SW480 (cell line): Measurements from ENCODE around the gene PDE6C.

ENCODE experiments used
- DNase-seq: peaks from one replicate; pipeline ENCODE4 v3.0.0-alpha.2; 2016; ENCODE audit warnings: low spot score

PDE6C gene

GRCh38 chr10:93594518-93594917, 17.8 kb upstream of the PDE6C start:
- no peak for DNase-seq

- DNase-seq = no peak
Measured at GRCh38 chr10:93595378-93596161, 16.8 kb upstream of the PDE6C start.

GRCh38 chr10:93596539-93596938, 15.8 kb upstream of the PDE6C start:
- DNase-seq = no peak

- no peak for DNase-seq
Measured at GRCh38 chr10:93597075-93597599, 15.2 kb upstream of the PDE6C start.

- no peak for DNase-seq
Measured at GRCh38 chr10:93598157-93598556, 14.2 kb upstream of the PDE6C start.

GRCh38 chr10:93599335-93599734, 13.0 kb upstream of the PDE6C start:
- DNase-seq = no peak

- no peak for DNase-seq
Measured at GRCh38 chr10:93599778-93600177, 12.6 kb upstream of the PDE6C start.

GRCh38 chr10:93600446-93601145, 11.7 kb upstream of the PDE6C start:
- no peak for DNase-seq

GRCh38 chr10:93601146-93601773, 11.1 kb upstream of the PDE6C start, which contains the start of gene RBP4:
RBP4 (minus strand) TSS chr10:93601235; CDS start chr10:93601028, 207 bp downstream.
- DNase-seq = no peak

GRCh38 chr10:93601774-93602162, 10.6 kb upstream of the PDE6C start:
- no peak for DNase-seq

GRCh38 chr10:93603023-93603422, 9.3 kb upstream of the PDE6C start:
- no peak for DNase-seq

GRCh38 chr10:93604146-93604545, 8.2 kb upstream of the PDE6C start:
- DNase-seq = no peak

- DNase-seq = no peak
Measured at GRCh38 chr10:93608421-93608820, 3.9 kb upstream of the PDE6C start.

- no peak for DNase-seq
Measured at GRCh38 chr10:93613126-93613525, 789 bp downstream of the PDE6C start.

- no peak for DNase-seq
Measured at GRCh38 chr10:93614101-93614825, 1.9 kb downstream of the PDE6C start.

GRCh38 chr10:93615576-93616235, 3.4 kb downstream of the PDE6C start:
- DNase-seq = no peak

- no peak for DNase-seq
Measured at GRCh38 chr10:93620925-93621324, 8.6 kb downstream of the PDE6C start.

GRCh38 chr10:93622942-93623341, 10.6 kb downstream of the PDE6C start:
- no peak for DNase-seq

GRCh38 chr10:93628858-93629257, 16.5 kb downstream of the PDE6C start:
- no peak for DNase-seq

GRCh38 chr10:93629647-93630305, 17.4 kb downstream of the PDE6C start:
- DNase-seq = no peak
